Loucy (cell line): ENCODE data around the gene NSL1.

Experiments
- H2AFZ ChIP-seq: fragments of 200-600 bp; sonication (generic); 2 replicates; pipeline ENCODE4 v1.6.0; 2016; ENCODE audit warnings: antibody characterized with exemption, mild to moderate bottlenecking, low read length, moderate library complexity
- H3F3A ChIP-seq: fragments of 200-600 bp; 2 replicates; pipeline ENCODE4 v1.6.0; 2016; ENCODE audit warnings: antibody characterized with exemption, low read depth, mild to moderate bottlenecking
- H3K27me3 ChIP-seq: fragments of 200-600 bp; sonication (generic); 2 replicates; pipeline ENCODE4 v1.6.1; 2014; ENCODE audit warnings: low read length, mild to moderate bottlenecking; ENCODE audit not compliant: insufficient read depth, poor library complexity, severe bottlenecking
- H3K36me3 ChIP-seq: fragments of 200-600 bp; sonication (generic); 2 replicates; pipeline ENCODE4 v1.6.1; 2016; ENCODE audit warnings: low read length; ENCODE audit not compliant: insufficient read depth
- H3K4me1 ChIP-seq: fragments of 200-600 bp; sonication (generic); 2 replicates; pipeline ENCODE4 v1.5.1; 2014; ENCODE audit warnings: low read length, mild to moderate bottlenecking; ENCODE audit not compliant: insufficient read depth, poor library complexity, severe bottlenecking
- H3K4me2 ChIP-seq: fragments of 200-600 bp; sonication (generic); 2 replicates; pipeline ENCODE4 v1.6.0; 2014; ENCODE audit warnings: antibody characterized with exemption, low read length, low read depth, mild to moderate bottlenecking; ENCODE audit not compliant: poor library complexity, severe bottlenecking
- H3K4me3 ChIP-seq: fragments of 200-600 bp; sonication (generic); 2 replicates; pipeline ENCODE4 v1.5.1; 2014; ENCODE audit warnings: low read length, mild to moderate bottlenecking, mixed read lengths; ENCODE audit not compliant: poor library complexity, severe bottlenecking
- H3K79me2 ChIP-seq: fragments of 200-600 bp; sonication (generic); 2 replicates; pipeline ENCODE4 v1.6.1; 2014; ENCODE audit warnings: low read length; ENCODE audit not compliant: insufficient read depth
- H3K9ac ChIP-seq: fragments of 200-600 bp; sonication (generic); 2 replicates; pipeline ENCODE4 v1.6.0; 2014; ENCODE audit warnings: mild to moderate bottlenecking, low read depth, low read length, moderate library complexity; ENCODE audit not compliant: poor library complexity, severe bottlenecking
- H3K9me2 ChIP-seq: fragments of 200-600 bp; sonication (generic); replicated peaks from 2 replicates; pipeline ENCODE4 v1.6.1; 2016; ENCODE audit warnings: low read depth, low read length, mixed read lengths
- H3K9me3 ChIP-seq: fragments of 200-600 bp; sonication (generic); 2 replicates; pipeline ENCODE4 v1.6.1; 2014; ENCODE audit warnings: mild to moderate bottlenecking, antibody characterized with exemption, low read length, low read depth; ENCODE audit not compliant: insufficient read depth
- H4K20me1 ChIP-seq: fragments of 200-600 bp; sonication (generic); 2 replicates; pipeline ENCODE4 v1.6.0; 2014; ENCODE audit warnings: antibody characterized with exemption, low read length, mild to moderate bottlenecking; ENCODE audit not compliant: insufficient read depth, poor library complexity, severe bottlenecking
- EZH2phosphoT487 ChIP-seq: fragments of 200-600 bp; IDR thresholded peaks from 2 replicates; pipeline ENCODE4 v1.6.1; 2018; ENCODE audit warnings: antibody characterized with exemption, mild to moderate bottlenecking, moderate library complexity, borderline replicate concordance
- TF ChIP-seq, protein P1 (sequence below): fragments of 200-600 bp; sonication (generic); conservative IDR thresholded peaks from 2 replicates; pipeline ENCODE4 v1.5.1; 2014; ENCODE audit warnings: mild to moderate bottlenecking, antibody characterized with exemption, low read length

NSL1 gene

DNA sequence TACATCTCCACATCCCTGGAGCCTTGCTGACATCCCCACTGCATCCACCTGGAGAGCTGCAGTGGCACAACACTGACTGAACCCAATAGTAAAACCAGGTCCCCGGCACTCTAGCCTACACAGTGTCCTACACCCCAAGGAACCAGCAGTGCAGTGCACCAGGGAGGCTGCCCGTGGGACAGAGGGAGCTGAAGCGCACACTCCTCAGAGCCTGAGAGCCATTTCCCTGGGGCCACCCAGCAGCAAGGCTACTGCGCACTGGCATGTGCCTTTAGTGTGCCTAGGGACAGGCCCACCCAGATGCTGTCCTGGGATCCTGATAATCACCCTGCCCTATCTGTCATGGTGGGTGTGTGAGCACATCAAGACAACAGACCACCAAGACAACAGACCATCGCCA is 31.9 kb downstream of the NSL1 start:
- H3K79me2 ChIP-seq, result peaks cover 64% of the 10 kb centered on the region
- H3K36me3 ChIP-seq, result peaks cover 17% of the 10 kb centered on the region; the same call in 1 of the 2 replicates
- no peak overlapping the region for H2AFZ ChIP-seq
- no peak overlapping the region for H3K4me2 ChIP-seq
- H3F3A ChIP-seq, result no peaks in the 10 kb centered on the region; the same call in 1 of the 2 replicates
- H3K4me1 ChIP-seq, result peaks cover 1% of the 10 kb centered on the region
- no peaks in the 10 kb centered on the region for H4K20me1 ChIP-seq
- no peak for TF ChIP-seq EZH2phosphoT487
- TF ChIP-seq, protein P1, sequence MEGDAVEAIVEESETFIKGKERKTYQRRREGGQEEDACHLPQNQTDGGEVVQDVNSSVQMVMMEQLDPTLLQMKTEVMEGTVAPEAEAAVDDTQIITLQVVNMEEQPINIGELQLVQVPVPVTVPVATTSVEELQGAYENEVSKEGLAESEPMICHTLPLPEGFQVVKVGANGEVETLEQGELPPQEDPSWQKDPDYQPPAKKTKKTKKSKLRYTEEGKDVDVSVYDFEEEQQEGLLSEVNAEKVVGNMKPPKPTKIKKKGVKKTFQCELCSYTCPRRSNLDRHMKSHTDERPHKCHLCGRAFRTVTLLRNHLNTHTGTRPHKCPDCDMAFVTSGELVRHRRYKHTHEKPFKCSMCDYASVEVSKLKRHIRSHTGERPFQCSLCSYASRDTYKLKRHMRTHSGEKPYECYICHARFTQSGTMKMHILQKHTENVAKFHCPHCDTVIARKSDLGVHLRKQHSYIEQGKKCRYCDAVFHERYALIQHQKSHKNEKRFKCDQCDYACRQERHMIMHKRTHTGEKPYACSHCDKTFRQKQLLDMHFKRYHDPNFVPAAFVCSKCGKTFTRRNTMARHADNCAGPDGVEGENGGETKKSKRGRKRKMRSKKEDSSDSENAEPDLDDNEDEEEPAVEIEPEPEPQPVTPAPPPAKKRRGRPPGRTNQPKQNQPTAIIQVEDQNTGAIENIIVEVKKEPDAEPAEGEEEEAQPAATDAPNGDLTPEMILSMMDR, result no peak
- H3K9me3 ChIP-seq, result no peaks in the 10 kb centered on the region
- no peaks in the 10 kb centered on the region for H3K9me2 ChIP-seq
- no peak overlapping the region for H3K4me3 ChIP-seq
- no peaks in the 10 kb centered on the region for H3K27me3 ChIP-seq
- H3K9ac ChIP-seq, result no peak overlapping the region

DNA sequence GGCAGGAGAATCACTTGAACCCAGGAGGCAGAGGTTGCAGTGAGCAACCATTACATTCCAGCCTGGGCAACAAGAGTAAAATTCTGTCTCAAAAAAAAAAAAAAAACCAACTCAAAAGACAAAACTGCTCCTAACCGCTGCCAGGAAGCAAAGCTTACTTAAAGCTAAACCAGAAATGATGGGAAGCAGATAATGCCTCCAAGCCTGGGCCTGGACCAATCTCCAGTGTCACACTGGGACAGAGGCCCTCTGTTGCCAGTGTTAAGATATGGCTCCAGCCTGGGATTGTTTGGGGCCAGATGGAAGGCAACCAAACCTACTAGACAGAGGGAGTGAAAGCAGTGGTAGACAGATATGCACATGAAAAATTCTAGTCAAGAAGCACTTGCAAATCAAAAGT is 36.9 kb downstream of the NSL1 start:
- Histone ChIP-seq H3K4me2 (no peak overlapping the region), H3K36me3 (peaks cover 4% of the 10 kb centered on the region; the same call in 1 of the 2 replicates), H3K9ac (no peak overlapping the region), H3K79me2 (peaks cover 34% of the 10 kb centered on the region), H3K9me3 (no peaks in the 10 kb centered on the region), H2AFZ (no peak overlapping the region), H3F3A (no peaks in the 10 kb centered on the region; the same call in 1 of the 2 replicates), H3K9me2 (no peaks in the 10 kb centered on the region), H3K4me3 (no peak overlapping the region), H4K20me1 (peaks cover 5% of the 10 kb centered on the region), H3K4me1 (peaks cover 18% of the 10 kb centered on the region), H3K27me3 (no peaks in the 10 kb centered on the region)
- TF ChIP-seq, protein P1, result no peak
- no peak for TF ChIP-seq EZH2phosphoT487

DNA sequence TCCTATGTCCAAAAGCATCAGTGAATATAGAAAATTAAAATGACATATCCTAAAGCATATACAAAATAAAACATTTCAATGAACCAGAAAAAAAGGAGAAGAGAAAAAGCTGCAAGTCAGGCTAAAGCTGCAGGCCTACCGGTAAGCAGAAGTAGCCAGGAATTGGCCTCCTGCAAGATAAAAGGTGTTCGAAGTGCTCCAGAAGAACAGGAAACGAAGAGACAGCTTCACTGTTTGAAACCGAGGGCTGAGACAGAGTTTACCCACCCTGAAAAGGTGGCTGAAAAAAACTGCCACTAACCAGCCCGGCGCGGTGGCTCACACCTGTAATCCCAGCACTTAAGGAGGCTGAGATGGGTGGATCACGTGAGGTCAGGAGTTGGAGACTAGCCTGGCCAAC is 37.4 kb downstream of the NSL1 start:
- peaks cover 4% of the 10 kb centered on the region; the same call in 1 of the 2 replicates for H3K36me3 ChIP-seq
- H3K79me2 ChIP-seq, result peaks cover 33% of the 10 kb centered on the region
- H3K4me2 ChIP-seq, result peak overlapping the region; percentile 21
- no peaks in the 10 kb centered on the region for H3K9me2 ChIP-seq
- H3K27me3 ChIP-seq, result no peaks in the 10 kb centered on the region
- H3K9me3 ChIP-seq, result no peaks in the 10 kb centered on the region
- H3K4me3 ChIP-seq, result no peak overlapping the region
- TF ChIP-seq, protein P1, result no peak
- TF ChIP-seq EZH2phosphoT487, result no peak
- H3F3A ChIP-seq, result no peaks in the 10 kb centered on the region; the same call in 1 of the 2 replicates
- H3K9ac ChIP-seq, result no peak overlapping the region
- peaks cover 18% of the 10 kb centered on the region for H3K4me1 ChIP-seq
- peaks cover 5% of the 10 kb centered on the region for H4K20me1 ChIP-seq
- no peak overlapping the region for H2AFZ ChIP-seq
